22Rv1 (cell line): ENCODE data around the gene ITM2C.

ENCODE experiments used
- CTCF ChIP-seq: fragments of 450-650 bp; IDR thresholded peaks from 2 replicates; pipeline ENCODE4 v1.5.1; 2017; ENCODE audit warnings: mild to moderate bottlenecking
- ZFX ChIP-seq: fragments of 450-650 bp; IDR thresholded peaks from 2 replicates; pipeline ENCODE4 v1.6.1; 2017; ENCODE audit warnings: antibody characterized with exemption, borderline replicate concordance

- no peak for TF ChIP-seq CTCF
- no peak for TF ChIP-seq ZFX
Observed at GRCh38 chr2:230919240-230919639, 54.5 kb downstream of the ITM2C start.
